H1 (cell line): Measurements from ENCODE around the gene NRXN2. TPM values are rescaled to one million over a fixed set of nuclear protein-coding genes. Genes with fewer than 3 reads are reported as not detected.

Experiments
- CTCF ChIA-PET: fragments of 300-600 bp; sonication (Branson Sonifier 250); formaldehyde crosslinking; loops from one replicate; lab custom pipeline; 2021; ENCODE audit not compliant: partially characterized antibody; lab: Charles Lee
- POLR2A ChIA-PET: fragments of 300-600 bp; sonication (Branson Sonifier 250); formaldehyde crosslinking; loops from one replicate; lab custom pipeline; 2021; ENCODE audit warnings: inconsistent platforms; ENCODE audit not compliant: partially characterized antibody; lab: Charles Lee
- DNase-seq, 2 experiments: peaks; one replicate each; pipeline versions ENCODE4 v3.0.0 to v3.0.0-alpha.2; 2010 to 2022; ENCODE audit warnings: low spot score in 2 of 2, low read depth in 1 of 2, mixed read lengths in 1 of 2
- FAIRE-seq: peaks from 2 replicates; lab custom pipeline; 2011; peaks lifted over from hg19 to GRCh38; lab: Jason Lieb, UNC
- H2AFZ ChIP-seq: 2 replicates; pipeline ENCODE4 v1.8.1; 2012; ENCODE audit warnings: low read length, inconsistent platforms
- H2AK5ac ChIP-seq: 2 replicates; pipeline ENCODE4 v1.6.1; 2013; ENCODE audit warnings: low read depth, low read length
- H2BK120ac ChIP-seq: replicated peaks from 2 replicates; pipeline ENCODE3; 2013; ENCODE audit warnings: low read depth, low read length, inconsistent platforms
- H2BK12ac ChIP-seq: 2 replicates; pipeline ENCODE4 v1.6.1; 2013; ENCODE audit warnings: low read depth, low read length
- H2BK15ac ChIP-seq: 2 replicates; pipeline ENCODE4 v1.6.1; 2013; ENCODE audit warnings: low read length
- H2BK20ac ChIP-seq: 2 replicates; pipeline ENCODE4 v1.6.1; 2013; ENCODE audit warnings: low read length
- H2BK5ac ChIP-seq: 2 replicates; pipeline ENCODE4 v1.6.1; 2013; ENCODE audit warnings: low read depth, low read length
- H3K14ac ChIP-seq: 2 replicates; pipeline ENCODE4 v1.6.1; 2013; ENCODE audit warnings: inconsistent platforms; ENCODE audit not compliant: insufficient read length
- H3K18ac ChIP-seq: 2 replicates; pipeline ENCODE4 v1.6.1; 2013; ENCODE audit warnings: low read length; ENCODE audit errors: extremely low read depth
- H3K23ac ChIP-seq: 2 replicates; pipeline ENCODE4 v1.6.1; 2013; ENCODE audit warnings: inconsistent platforms; ENCODE audit not compliant: insufficient read length
- H3K23me2 ChIP-seq: 2 replicates; pipeline ENCODE4 v1.6.1; 2013; ENCODE audit warnings: low read depth, low read length
- H3K27ac ChIP-seq: 2 replicates; pipeline ENCODE4 v1.6.1; 2011; ENCODE audit warnings: low read depth, low read length, inconsistent platforms
- H3K27me3 ChIP-seq, 4 experiments: replicated peaks in 1 of 4; 1 replicate in 1 of 4; 2 replicates in 3 of 4; pipeline versions ENCODE4 v1.6.1 to v1.8.1; 2011 to 2013; ENCODE audit warnings: low read length in 3 of 4, mild to moderate bottlenecking in 3 of 4, inconsistent platforms in 2 of 4, mixed read lengths in 2 of 4, moderate library complexity in 1 of 4; ENCODE audit not compliant: control insufficient read depth in 3 of 4, insufficient read depth in 3 of 4; ENCODE audit errors: extremely low read depth in 1 of 4
- H3K36me3 ChIP-seq, 4 experiments: 2 replicates each; pipeline versions ENCODE4 v1.6.1 to v1.8.1; 2011 to 2013; ENCODE audit warnings: mild to moderate bottlenecking in 4 of 4, low read length in 3 of 4, moderate library complexity in 2 of 4, control low read depth in 1 of 4, inconsistent platforms in 1 of 4; ENCODE audit not compliant: insufficient read depth in 4 of 4, control insufficient read depth in 2 of 4
- H3K4ac ChIP-seq: replicated peaks from 2 replicates; pipeline ENCODE3; 2013; ENCODE audit warnings: low read length, low read depth, mixed read lengths, inconsistent platforms; ENCODE audit not compliant: insufficient read length
- H3K4me1 ChIP-seq, 4 experiments: replicated peaks in 1 of 4; 1 replicate in 1 of 4; 2 replicates in 3 of 4; pipeline versions ENCODE4 v1.6.1 to v1.8.1; 2011 to 2013; ENCODE audit warnings: low read length in 3 of 4, inconsistent platforms in 2 of 4, mixed read lengths in 1 of 4; ENCODE audit not compliant: insufficient read depth in 4 of 4, control insufficient read depth in 3 of 4
- H3K4me2 ChIP-seq, 2 experiments: 2 replicates each; pipeline versions ENCODE4 v1.6.1 to v1.8.1; 2011 to 2013; ENCODE audit warnings: low read depth in 2 of 2, low read length in 2 of 2, control low read depth in 1 of 2, inconsistent platforms in 1 of 2, mild to moderate bottlenecking in 1 of 2; ENCODE audit not compliant: insufficient read depth in 1 of 2
- H3K4me3 ChIP-seq, 4 experiments: fragments of 200-600, 300-600 bp in 1 of 4; sonication (generic), shearing (Covaris generic), sonication (Bioruptor Twin) in 1 of 4; 2 replicates each; pipeline versions ENCODE4 v1.5.1 to v1.8.1; 2011 to 2016; ENCODE audit warnings: low read length in 4 of 4, low read depth in 3 of 4, control low read depth in 2 of 4, inconsistent platforms in 2 of 4, mild to moderate bottlenecking in 2 of 4, mixed read lengths in 1 of 4, moderate library complexity in 1 of 4; ENCODE audit not compliant: insufficient read depth in 2 of 4; ENCODE audit errors: extremely low read depth in 1 of 4
- H3K56ac ChIP-seq: replicated peaks from 2 replicates; pipeline ENCODE3; 2013; ENCODE audit warnings: low read depth, mild to moderate bottlenecking, mixed read lengths, low read length, inconsistent platforms; ENCODE audit not compliant: insufficient read length
- H3K79me1 ChIP-seq: 2 replicates; pipeline ENCODE4 v1.6.1; 2013; ENCODE audit warnings: low read depth, low read length, control low read depth
- H3K79me2 ChIP-seq, 2 experiments: 2 replicates each; pipeline versions ENCODE4 v1.6.1 to v1.8.1; 2012 to 2013; ENCODE audit warnings: low read length in 2 of 2, mild to moderate bottlenecking in 2 of 2, inconsistent platforms in 1 of 2; ENCODE audit not compliant: insufficient read depth in 2 of 2, control insufficient read depth in 1 of 2
- H3K9ac ChIP-seq, 4 experiments: replicated peaks in 1 of 4; 1 replicate in 1 of 4; 2 replicates in 3 of 4; pipeline versions ENCODE4 v1.6.1 to v1.8.1; 2011 to 2013; ENCODE audit warnings: low read depth in 3 of 4, low read length in 3 of 4, control low read depth in 2 of 4, mild to moderate bottlenecking in 2 of 4, moderate library complexity in 2 of 4, inconsistent platforms in 1 of 4; ENCODE audit errors: extremely low read depth in 1 of 4
- H3K9me3 ChIP-seq, 2 experiments: 2 replicates each; pipeline versions ENCODE4 v1.6.1 to v1.8.1; 2012 to 2013; ENCODE audit warnings: mild to moderate bottlenecking in 2 of 2, moderate library complexity in 2 of 2, control low read depth in 1 of 2, inconsistent platforms in 1 of 2, low read depth in 1 of 2, low read length in 1 of 2, mixed read lengths in 1 of 2; ENCODE audit not compliant: insufficient read depth in 2 of 2
- H4K20me1 ChIP-seq, 2 experiments: replicated peaks in 1 of 2; 2 replicates each; pipeline versions ENCODE3 to v1.8.1; 2011 to 2013; ENCODE audit warnings: inconsistent platforms in 2 of 2, low read length in 2 of 2, mild to moderate bottlenecking in 1 of 2; ENCODE audit not compliant: insufficient read depth in 2 of 2, control insufficient read depth in 1 of 2
- H4K5ac ChIP-seq: 2 replicates; pipeline ENCODE4 v1.6.1; 2013; ENCODE audit warnings: low read length, low read depth, mixed read lengths, inconsistent platforms; ENCODE audit not compliant: insufficient read length
- H4K8ac ChIP-seq: 2 replicates; pipeline ENCODE4 v1.8.0; 2013; ENCODE audit warnings: mild to moderate bottlenecking, moderate library complexity, low read length, inconsistent platforms; ENCODE audit not compliant: insufficient read depth; ENCODE audit errors: extremely low read depth
- H4K91ac ChIP-seq: replicated peaks from 2 replicates; pipeline ENCODE3; 2013; ENCODE audit warnings: low read length, mixed read lengths, inconsistent platforms; ENCODE audit not compliant: insufficient read length
- CBX8 ChIP-seq: fragments of 300-800, 300-1000 bp; sonication (generic); IDR thresholded peaks from 2 replicates; pipeline ENCODE4 v1.7.1; 2016; ENCODE audit warnings: low read depth, low read length, borderline replicate concordance
- SP4 ChIP-seq: IDR thresholded peaks from 2 replicates; pipeline ENCODE4 v1.6.1; 2012; ENCODE audit warnings: low read length, inconsistent platforms
- WGBS, 2 experiments: shearing (Covaris generic) in 1 of 2; methylation state at CpG; one replicate each; pipeline versions ENCODE4 v1.1.6 to v1.1.7; 2013 to 2015; ENCODE audit warnings: low lambda C conversion rate in 2 of 2, mixed read lengths in 2 of 2, inconsistent platforms in 1 of 2, low coverage in 1 of 2, missing lambda C conversion rate in 1 of 2; ENCODE audit not compliant: insufficient replicate concordance in 2 of 2, insufficient coverage in 1 of 2, insufficient read length in 1 of 2; ENCODE audit errors: extremely low coverage in 1 of 2, missing lambda C conversion rate in 1 of 2; 5-methylcytosine and 5-hydroxymethylcytosine counted together
- polyA plus RNA-seq, 7 experiments: library from polyadenylated mRNA; depleted of rRNA in 3 of 7; stranded (reverse) in 5 of 7; unstranded in 2 of 7; fragments of >200 nt in 5 of 7; fragments of 200-250 nt in 2 of 7; gene quantifications; 1 replicate in 5 of 7; 2 replicates in 1 of 7; 4 replicates in 1 of 7; pipeline versions ENCODE4 v1.2.1 to v1.2.3, GENCODE V29; 2011 to 2013; ENCODE audit warnings: missing spikeins in 2 of 7, mixed read lengths in 2 of 7
- total RNA-seq: library from RNA; stranded (reverse); fragmentation: NEBNext Ultra II Directional; extraction: Animal tissue kit (Norgen Biotek cat#: 25700); gene quantifications from 2 replicates; pipeline ENCODE4 v1.2.1, GENCODE V29; 2021

Gene NRXN2
- total and polyA plus RNA-seq, 2 of the 8 experiments (the other 6 are each of a cell fraction or from before 2014, with no cell fraction given), result 1.3 to 11.5 TPM

DNA sequence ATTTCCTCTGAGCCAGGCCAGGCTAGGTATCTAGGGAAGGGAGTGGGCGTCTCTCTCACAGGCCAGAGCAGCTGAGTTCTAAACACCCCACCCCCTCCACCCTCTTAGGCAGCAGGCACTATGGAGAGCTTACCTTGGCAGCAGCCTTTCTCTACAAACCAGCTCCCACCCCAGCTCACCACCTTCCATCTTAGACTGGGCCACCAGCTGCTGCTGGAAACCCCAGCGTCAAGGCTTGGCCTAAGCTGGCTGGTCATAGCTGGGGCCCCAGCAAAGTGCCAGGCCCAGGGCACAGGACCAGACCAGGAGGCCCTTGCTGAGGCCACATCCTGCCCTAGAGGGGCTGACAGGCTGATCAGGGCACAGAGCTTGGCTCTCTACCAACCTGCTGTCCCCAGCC is 111.8 kb downstream of the NRXN2 start:
- TF ChIP-seq SP4 (no peak), CBX8 (no peak)
- TF ChIP-seq, all 59 proteins: peak for 0
- no peak overlapping the region for H2BK5ac ChIP-seq
- H3K56ac ChIP-seq, result no peak overlapping the region
- H3K79me1 ChIP-seq, result no peaks in the 10 kb centered on the region
- no peak overlapping the region for H3K9ac ChIP-seq
- H3K4me1 ChIP-seq, result peaks cover 0 to 6% (median 0%) of the 10 kb centered on the region in 4 experiments; a peak in 3 of 7 replicates
- no peak overlapping the region for H2AK5ac ChIP-seq
- H3K79me2 ChIP-seq, result no peaks in the 10 kb centered on the region
- ChIA-PET POLR2A (interaction anchor here (0.7 to 1.7 kb wide), 3 partner anchors 10 to 173 kb away, joined by 3 read pairs; no protein-coding TSS in a partner anchor), CTCF (interaction anchor here (0.8 to 2.3 kb wide), 5 partner anchors 33 to 162 kb away, joined by 3 to 10 read pairs (median 4); no protein-coding TSS in a partner anchor)
- no peak overlapping the region for H3K4ac ChIP-seq
- H3K27ac ChIP-seq, result no peak overlapping the region
- no peaks in the 10 kb centered on the region; a peak in 2 of 7 replicates for H3K27me3 ChIP-seq
- no peak for FAIRE-seq
- H3K14ac ChIP-seq, result no peak overlapping the region
- H2BK15ac ChIP-seq, result no peak overlapping the region
- no peak overlapping the region for H4K91ac ChIP-seq
- H2BK20ac ChIP-seq, result no peak overlapping the region
- no peak overlapping the region for H4K8ac ChIP-seq
- no peak overlapping the region for H2BK12ac ChIP-seq
- H3K23me2 ChIP-seq, result no peaks in the 10 kb centered on the region
- no peak overlapping the region for H3K4me2 ChIP-seq
- no peak overlapping the region for H3K23ac ChIP-seq
- peaks cover 0 to 3% of the 10 kb centered on the region in 2 experiments for H4K20me1 ChIP-seq
- DNase-seq, result no peak
- no peak overlapping the region for H2BK120ac ChIP-seq
- no peaks in the 10 kb centered on the region for H3K9me3 ChIP-seq
- H3K4me3 ChIP-seq, result no peak overlapping the region
- H4K5ac ChIP-seq, result no peak overlapping the region
- H3K36me3 ChIP-seq, result no peaks in the 10 kb centered on the region
- 94% methylated on average over 2 of the region's 2 CpGs; no CpG with 5 or more reads in 1 of the 2 experiments for WGBS, 2 experiments
- H3K18ac ChIP-seq, result no peak overlapping the region
- H2AFZ ChIP-seq, result no peak overlapping the region
